ENCODE results near the gene ZC3H18. TPM values are rescaled to one million over a fixed set of nuclear protein-coding genes. Genes with fewer than 3 reads are reported as not detected.
"Not testable (repeated sequence)": the region's sequence is repeated elsewhere in the genome, so short reads cannot be mapped to it uniquely, and the experiment has no call there.

The ZC3H18 gene
- polyA plus RNA-seq, 3 donors = 27.1 to 29.6 (median 29.2) TPM

- DNase-seq (ENCODE audit: low read depth in 3 of 3, low spot score in 2 of 3) = not testable (repeated sequence)
These were observed 99.3 kb downstream of the ZC3H18 start for GRCh38 chr16:88669493-88669892.

GRCh38 chr16:88669980-88670379 lies 99.8 kb downstream of the ZC3H18 start:
- no peak for DNase-seq (ENCODE audit: low read depth in 3 of 3, low spot score in 2 of 3)

GRCh38 chr16:88671806-88672205 lies 101.6 kb downstream of the ZC3H18 start:
- DNase-seq (ENCODE audit: low read depth in 3 of 3, low spot score in 2 of 3) = no peak

- DNase-seq (ENCODE audit: low read depth in 3 of 3, low spot score in 2 of 3) = no peak
These were observed 102.6 kb downstream of the ZC3H18 start for GRCh38 chr16:88672776-88673175.

- no peak for DNase-seq (ENCODE audit: low read depth in 3 of 3, low spot score in 2 of 3)
These were observed 103.6 kb downstream of the ZC3H18 start for GRCh38 chr16:88673716-88674379.

- DNase-seq (ENCODE audit: low read depth in 3 of 3, low spot score in 2 of 3) = no peak
These were observed 106.5 kb downstream of the ZC3H18 start for GRCh38 chr16:88676502-88677242.

GRCh38 chr16:88677721-88678120 lies 107.5 kb downstream of the ZC3H18 start:
- DNase-seq (ENCODE audit: low read depth in 3 of 3, low spot score in 2 of 3) = no peak

GRCh38 chr16:88678224-88678979 lies 108.2 kb downstream of the ZC3H18 start:
- no peak for DNase-seq (ENCODE audit: low read depth in 3 of 3, low spot score in 2 of 3)

- DNase-seq (ENCODE audit: low read depth in 3 of 3, low spot score in 2 of 3) = no peak
These were observed 110.4 kb downstream of the ZC3H18 start for GRCh38 chr16:88680554-88681083.

GRCh38 chr16:88681084-88681680 lies 111.0 kb downstream of the ZC3H18 start:
- no peak for DNase-seq (ENCODE audit: low read depth in 3 of 3, low spot score in 2 of 3)

Other genes with a start within 250 kb of the ZC3H18 start
- 1 to 10 TPM in 1 of 3 donors, under 1 TPM in 2; 0.91 to 1.0 (median 0.99) TPM for gene ZNF469, start 187.4 kb upstream of the ZC3H18 start, polyA plus RNA-seq (ENCODE audit: insufficient read length in 3 of 3)
- gene ZFPM1, start 117.1 kb upstream of the ZC3H18 start, polyA plus RNA-seq (ENCODE audit: insufficient read length in 3 of 3) = 1 to 10 TPM; 1.6 to 2.2 (median 1.8) TPM
- gene IL17C, start 68.2 kb downstream of the ZC3H18 start, polyA plus RNA-seq (ENCODE audit: insufficient read length in 3 of 3) = not detected
- 100 to 1,000 TPM in 1 of 3 donors, 10 to 100 TPM in 2; 71.7 to 102 (median 87.1) TPM for gene CYBA, start 80.7 kb downstream of the ZC3H18 start, polyA plus RNA-seq (ENCODE audit: insufficient read length in 3 of 3)
- 10 to 100 TPM; 21.6 to 24.3 (median 24.0) TPM for gene MVD, start 92.7 kb downstream of the ZC3H18 start, polyA plus RNA-seq (ENCODE audit: insufficient read length in 3 of 3)
- under 1 TPM; 0.42 to 0.62 (median 0.47) TPM for gene SNAI3, start 116.1 kb downstream of the ZC3H18 start, polyA plus RNA-seq (ENCODE audit: insufficient read length in 3 of 3)
- gene RNF166, start 136.0 kb downstream of the ZC3H18 start, polyA plus RNA-seq (ENCODE audit: insufficient read length in 3 of 3) = 10 to 100 TPM; 13.2 to 15.2 (median 14.2) TPM
- 10 to 100 TPM in 2 of 3 donors, 1 to 10 TPM in 1; 8.7 to 11.2 (median 10.1) TPM for gene CTU2, start 136.1 kb downstream of the ZC3H18 start, polyA plus RNA-seq (ENCODE audit: insufficient read length in 3 of 3)
- gene PIEZO1, start 214.8 kb downstream of the ZC3H18 start, polyA plus RNA-seq (ENCODE audit: insufficient read length in 3 of 3) = 10 to 100 TPM; 22.6 to 33.4 (median 25.0) TPM
- gene CDT1, start 233.4 kb downstream of the ZC3H18 start, polyA plus RNA-seq (ENCODE audit: insufficient read length in 3 of 3) = 10 to 100 TPM in 2 of 3 donors, 1 to 10 TPM in 1; 9.7 to 13.7 (median 10.5) TPM
- gene APRT, start 241.5 kb downstream of the ZC3H18 start, polyA plus RNA-seq (ENCODE audit: insufficient read length in 3 of 3) = 10 to 100 TPM; 67.9 to 78.8 (median 68.8) TPM